Measurements from ENCODE around the gene BBS12.

DNA sequence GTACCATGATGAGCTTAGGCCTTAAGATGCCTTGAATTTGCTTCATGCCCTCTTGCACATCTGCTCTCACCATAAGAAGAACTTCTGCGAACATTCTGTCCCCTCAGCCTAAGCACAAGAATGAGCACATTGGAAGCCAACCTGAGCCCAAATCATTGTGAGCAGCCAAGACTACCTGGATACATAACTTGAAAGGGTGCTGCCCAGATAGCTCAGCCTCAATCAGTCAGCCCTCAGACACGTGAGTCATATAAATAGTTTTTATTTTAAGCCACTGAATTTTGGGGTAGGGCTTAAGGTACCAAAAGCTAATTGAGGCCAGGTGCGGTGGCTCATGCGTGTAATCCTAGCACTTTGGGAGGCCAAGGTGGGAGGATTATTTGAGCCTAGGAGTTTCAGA is 27.5 kb upstream of the BBS12 start:
- TF ChIP-seq POLR2AphosphoS5 (IDR thresholded peaks at IDR 0.05; ENCODE audit: low read depth, low read length) (no peak), POLR2A (IDR thresholded peaks at IDR 0.05; ENCODE audit: low read depth, low read length) (no peak)

Measured in GM12891 (cell line).